Keratinocyte (primary cell): ENCODE measurements around the gene MTUS2. TPM values are rescaled to one million over a fixed set of nuclear protein-coding genes. Genes with fewer than 3 reads are reported as not detected.

ENCODE experiments used
- DNase-seq: peaks from one replicate; pipeline ENCODE4 v3.0.0-alpha.2; 2011; ENCODE audit warnings: low read depth, missing footprints, low spot score
- FAIRE-seq: peaks from 2 replicates; lab custom pipeline; 2011; peaks lifted over from hg19 to GRCh38; lab: Jason Lieb, UNC
- H2AFZ ChIP-seq: 2 replicates; pipeline ENCODE4 v1.6.0; 2012; ENCODE audit warnings: low read length, control low read depth, inconsistent platforms; ENCODE audit not compliant: control insufficient read depth
- H3K27ac ChIP-seq: 2 replicates; pipeline ENCODE4 v1.5.1; 2011; ENCODE audit warnings: low read length; ENCODE audit not compliant: control insufficient read depth, insufficient read depth
- H3K27me3 ChIP-seq: 3 replicates; pipeline ENCODE4 v1.6.0; 2011; ENCODE audit warnings: low read length; ENCODE audit not compliant: control insufficient read depth, insufficient read depth; ENCODE audit errors: extremely low read depth
- H3K36me3 ChIP-seq, 2 experiments: 2 replicates in 1 of 2; 3 replicates in 1 of 2; pipeline ENCODE4 v1.5.1; 2011; ENCODE audit warnings: low read length in 2 of 2, mild to moderate bottlenecking in 1 of 2; ENCODE audit not compliant: control insufficient read depth in 2 of 2, insufficient read depth in 2 of 2; ENCODE audit errors: extremely low read depth in 1 of 2
- H3K4me1 ChIP-seq: 3 replicates; pipeline ENCODE4 v1.5.1; 2011; ENCODE audit warnings: low read length; ENCODE audit not compliant: control insufficient read depth, insufficient read depth; ENCODE audit errors: extremely low read depth
- H3K4me2 ChIP-seq: 3 replicates; pipeline ENCODE4 v1.6.0; 2011; ENCODE audit warnings: low read depth, low read length; ENCODE audit not compliant: control insufficient read depth, insufficient read depth; ENCODE audit errors: extremely low read depth
- H3K4me3 ChIP-seq, 3 experiments: fragments of 200-600 bp in 1 of 3; sonication (generic) in 1 of 3; 2 replicates in 2 of 3; 3 replicates in 1 of 3; pipeline ENCODE4 v1.5.1; 2011 to 2016; ENCODE audit warnings: low read length in 3 of 3, mild to moderate bottlenecking in 3 of 3, control low read depth in 2 of 3, inconsistent platforms in 1 of 3, low read depth in 1 of 3, mixed read lengths in 1 of 3, mixed run types in 1 of 3, moderate library complexity in 1 of 3; ENCODE audit not compliant: control insufficient read depth in 2 of 3, insufficient read depth in 2 of 3; ENCODE audit errors: extremely low read depth in 1 of 3
- H3K79me2 ChIP-seq: 2 replicates; pipeline ENCODE4 v1.6.0; 2012; ENCODE audit warnings: low read length; ENCODE audit not compliant: control insufficient read depth, insufficient read depth
- H3K9ac ChIP-seq: 3 replicates; pipeline ENCODE4 v1.6.0; 2011; ENCODE audit warnings: low read length; ENCODE audit not compliant: control insufficient read depth, insufficient read depth; ENCODE audit errors: extremely low read depth
- H3K9me1 ChIP-seq: 3 replicates; pipeline ENCODE4 v1.6.0; 2011; ENCODE audit warnings: low read length; ENCODE audit not compliant: control insufficient read depth, insufficient read depth; ENCODE audit errors: extremely low read depth
- H3K9me3 ChIP-seq: 2 replicates; pipeline ENCODE4 v1.5.1; 2012; ENCODE audit warnings: low read depth, low read length; ENCODE audit not compliant: control insufficient read depth
- H4K20me1 ChIP-seq: 3 replicates; pipeline ENCODE4 v1.6.0; 2011; ENCODE audit warnings: low read length; ENCODE audit not compliant: control insufficient read depth, insufficient read depth; ENCODE audit errors: extremely low read depth
- EZH2 ChIP-seq: IDR thresholded peaks from one replicate; pipeline ENCODE4 v1.6.1; 2012; ENCODE audit warnings: inconsistent platforms, mild to moderate bottlenecking, low read length, moderate library complexity
- dilution Hi-C: fragments of 300-500 bp; cut with MboI; formaldehyde crosslinking; loops from one replicate; pipeline ENCODE4 v1.7.0; 2020; ENCODE audit warnings: low sequenced_read_pairs; ENCODE audit not compliant: extremely low pct_ligation_motif_present
- polyA plus RNA-seq, 5 experiments: library from polyadenylated mRNA; depleted of rRNA in 3 of 5; stranded (reverse) in 3 of 5; stranded (forward) in 1 of 5; unstranded in 1 of 5; fragments of >200 nt; gene quantifications; 1 replicate in 1 of 5; 2 replicates in 3 of 5; 3 replicates in 1 of 5; pipeline versions ENCODE4 v1.2.1 to v1.2.3, GENCODE V29; 2011 to 2012; ENCODE audit warnings: missing spikeins in 2 of 5, low read depth in 1 of 5, low replicate concordance in 1 of 5
- TF ChIP-seq, protein P1 (sequence below), 3 experiments: IDR thresholded peaks in 1 of 3; conservative IDR thresholded peaks in 1 of 3; optimal IDR thresholded peaks in 1 of 3; 2 replicates in 2 of 3; 3 replicates in 1 of 3; pipeline versions ENCODE3 to v1.5.1; 2011; ENCODE audit warnings: low read length in 3 of 3, mild to moderate bottlenecking in 3 of 3, moderate library complexity in 2 of 3, control low read depth in 1 of 3, inconsistent platforms in 1 of 3; ENCODE audit not compliant: insufficient read depth in 2 of 3; ENCODE audit errors: extremely low read depth in 1 of 3

Gene MTUS2
- polyA plus RNA-seq, 1 donor (not counting 4 experiments of a cell fraction or from before 2014, with no cell fraction given), result 0.17 TPM

DNA sequence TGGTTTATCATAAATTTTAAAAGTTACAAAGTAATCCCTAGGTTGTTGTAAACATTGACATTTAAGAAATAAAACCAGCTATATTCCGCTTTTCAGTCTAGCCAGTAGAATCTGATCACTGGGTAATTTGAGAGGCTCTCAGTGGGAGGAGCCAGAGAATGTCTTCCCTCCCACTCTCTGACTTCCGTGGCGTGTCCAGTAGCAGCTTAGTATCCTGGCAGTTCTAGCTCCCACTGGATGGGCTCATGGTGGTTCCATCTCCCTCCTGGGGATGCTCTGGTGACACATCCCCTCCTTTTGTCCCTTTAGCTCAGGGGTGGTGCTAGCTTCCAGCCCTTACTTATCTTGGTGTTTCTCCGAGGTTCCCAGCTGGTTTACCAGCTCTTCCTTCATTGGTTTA is 34.5 kb downstream of the MTUS2 start:
- Histone ChIP-seq H3K9ac (no peak overlapping the region), H3K9me1 (no peaks in the 10 kb centered on the region), H3K4me1 (no peaks in the 10 kb centered on the region), H3K4me2 (no peak overlapping the region), H3K27me3 (no peaks in the 10 kb centered on the region), H4K20me1 (no peaks in the 10 kb centered on the region), H3K4me3 (no peak overlapping the region), H3K9me3 (no peaks in the 10 kb centered on the region), H3K79me2 (no peaks in the 10 kb centered on the region), H3K27ac (no peak overlapping the region), H2AFZ (no peak overlapping the region), H3K36me3 (no peaks in the 10 kb centered on the region)
- no peak for DNase-seq
- TF ChIP-seq, protein P1, sequence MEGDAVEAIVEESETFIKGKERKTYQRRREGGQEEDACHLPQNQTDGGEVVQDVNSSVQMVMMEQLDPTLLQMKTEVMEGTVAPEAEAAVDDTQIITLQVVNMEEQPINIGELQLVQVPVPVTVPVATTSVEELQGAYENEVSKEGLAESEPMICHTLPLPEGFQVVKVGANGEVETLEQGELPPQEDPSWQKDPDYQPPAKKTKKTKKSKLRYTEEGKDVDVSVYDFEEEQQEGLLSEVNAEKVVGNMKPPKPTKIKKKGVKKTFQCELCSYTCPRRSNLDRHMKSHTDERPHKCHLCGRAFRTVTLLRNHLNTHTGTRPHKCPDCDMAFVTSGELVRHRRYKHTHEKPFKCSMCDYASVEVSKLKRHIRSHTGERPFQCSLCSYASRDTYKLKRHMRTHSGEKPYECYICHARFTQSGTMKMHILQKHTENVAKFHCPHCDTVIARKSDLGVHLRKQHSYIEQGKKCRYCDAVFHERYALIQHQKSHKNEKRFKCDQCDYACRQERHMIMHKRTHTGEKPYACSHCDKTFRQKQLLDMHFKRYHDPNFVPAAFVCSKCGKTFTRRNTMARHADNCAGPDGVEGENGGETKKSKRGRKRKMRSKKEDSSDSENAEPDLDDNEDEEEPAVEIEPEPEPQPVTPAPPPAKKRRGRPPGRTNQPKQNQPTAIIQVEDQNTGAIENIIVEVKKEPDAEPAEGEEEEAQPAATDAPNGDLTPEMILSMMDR (optimal IDR thresholded peaks at IDR 0.05 in 1 of 3, IDR thresholded peaks at IDR 0.05 in 1 of 3, conservative IDR thresholded peaks at IDR 0.05 in 1 of 3; ENCODE audit: extremely low read depth in 1 of 3, insufficient read depth in 2 of 3, low read length in 3 of 3), result no peak
- TF ChIP-seq EZH2, result no peak
- dilution Hi-C loops, result no loop called here
- no peak for FAIRE-seq

DNA sequence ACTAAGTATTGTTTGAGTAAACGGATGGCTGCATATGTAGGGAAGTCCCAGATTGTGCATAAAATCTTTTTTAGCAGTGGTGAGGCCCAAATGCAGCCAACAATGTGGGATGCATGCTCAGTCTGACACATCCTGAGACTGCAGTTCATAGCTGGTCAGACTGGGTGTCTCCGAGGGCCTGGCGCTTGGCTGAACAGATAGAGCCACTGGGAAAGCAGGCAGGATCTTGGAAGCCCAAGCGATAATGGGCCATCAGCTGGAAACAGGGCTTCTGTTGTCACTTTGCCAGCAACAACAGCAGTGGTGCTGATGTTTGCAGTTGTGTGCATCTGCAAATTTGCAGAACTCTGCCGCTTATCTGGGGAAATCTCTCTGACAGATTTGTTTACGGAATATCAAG is 36.1 kb downstream of the MTUS2 start:
- Histone ChIP-seq H3K9me1 (no peaks in the 10 kb centered on the region), H3K27ac (no peak overlapping the region), H3K4me2 (no peak overlapping the region), H3K36me3 (no peaks in the 10 kb centered on the region), H3K4me1 (no peaks in the 10 kb centered on the region), H2AFZ (no peak overlapping the region), H3K9me3 (no peaks in the 10 kb centered on the region), H3K9ac (no peak overlapping the region), H3K79me2 (no peaks in the 10 kb centered on the region), H3K27me3 (no peaks in the 10 kb centered on the region), H4K20me1 (no peaks in the 10 kb centered on the region), H3K4me3 (no peak overlapping the region)
- DNase-seq (no peak), FAIRE-seq (no peak)
- dilution Hi-C loops, result no loop called here
- no peak for TF ChIP-seq EZH2
- TF ChIP-seq, protein P1 (optimal IDR thresholded peaks at IDR 0.05 in 1 of 3, IDR thresholded peaks at IDR 0.05 in 1 of 3, conservative IDR thresholded peaks at IDR 0.05 in 1 of 3; ENCODE audit: extremely low read depth in 1 of 3, insufficient read depth in 2 of 3, low read length in 3 of 3), result no peak
